Measurements from ENCODE around the gene GPSM1. TPM values are rescaled to one million over a fixed set of nuclear protein-coding genes. Genes with fewer than 3 reads are reported as not detected.

The GPSM1 gene
- polyA plus RNA-seq, 1 of the 3 experiments (the other 2 are of a cell fraction), result 26.7 TPM

DNA sequence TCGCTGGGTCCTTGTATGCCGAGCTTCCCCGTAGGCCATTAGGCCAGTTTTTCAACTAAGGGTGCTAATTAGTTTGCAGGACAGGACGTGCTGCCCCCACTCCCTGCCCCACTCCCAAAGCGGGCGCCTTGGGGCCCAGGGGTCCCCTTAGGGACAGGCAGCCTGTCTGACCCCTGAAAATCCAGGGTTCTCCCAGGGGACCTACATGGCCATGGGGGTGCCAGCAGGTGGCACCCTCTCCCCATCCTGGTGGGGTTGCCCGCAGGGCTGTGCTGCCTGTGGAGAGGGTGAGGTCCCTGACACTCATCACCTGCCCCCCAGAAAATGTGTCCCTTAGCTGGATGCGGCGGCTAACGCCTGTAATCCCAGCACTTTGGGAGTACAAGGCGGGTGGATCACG, 14.9 kb upstream of the GPSM1 start:
- H4K20me1 ChIP-seq (ENCODE audit: insufficient read depth), result no peaks in the 10 kb centered on the region
- 55% methylated on average over 10 of the region's 12 CpGs for WGBS (ENCODE audit: low lambda C conversion rate)
- H3K4me2 ChIP-seq, result no peak overlapping the region
- no peaks in the 10 kb centered on the region for H3K27me3 ChIP-seq (ENCODE audit: insufficient read depth)
- ChIA-PET CTCF (interaction anchor here (0.6 to 4.9 kb wide), 39 partner anchors 9 to 319 kb away, joined by 3 to 91 read pairs (median 4); partner anchors contain the start of genes CARD9, DNLZ, GPSM1 and SNAPC4), POLR2A (interaction anchor here (0.9 kb wide), 1 partner anchor 51 kb away, joined by 4 read pairs; the partner anchor contains the start of gene DNLZ)
- H3F3A ChIP-seq (replicated peaks; ENCODE audit: insufficient read depth), result peaks cover 5% of the 10 kb centered on the region
- H3K9me2 ChIP-seq, result no peaks in the 10 kb centered on the region
- H3K4me3 ChIP-seq (ENCODE audit: low read depth in 2 of 2, low read length in 1 of 2), result no peak overlapping the region
- H3K9ac ChIP-seq, result no peak overlapping the region
- peaks cover 4% of the 10 kb centered on the region; the same call in 1 of the 2 replicates for H3K9me3 ChIP-seq
- H3K4me1 ChIP-seq (ENCODE audit: control insufficient read depth in 1 of 2, insufficient read depth in 2 of 2, low read depth in 1 of 2, low read length in 1 of 2), result no peaks in the 10 kb centered on the region; a peak in 1 of 4 replicates
- no peak overlapping the region for H3K27ac ChIP-seq (ENCODE audit: low read depth in 2 of 2, low read length in 1 of 2)
- no peaks in the 10 kb centered on the region for H3K36me3 ChIP-seq (replicated peaks in 1 of 2; ENCODE audit: control insufficient read depth in 1 of 2, insufficient read depth in 2 of 2, low read length in 1 of 2)
- peak; percentile 78 for TF ChIP-seq SMC3 (IDR thresholded peaks at IDR 0.05; ENCODE audit: low read depth, low read length)
- TF ChIP-seq RAD21 (IDR thresholded peaks at IDR 0.05; ENCODE audit: low read length), result peak; percentile 85
- TF ChIP-seq, protein P1, sequence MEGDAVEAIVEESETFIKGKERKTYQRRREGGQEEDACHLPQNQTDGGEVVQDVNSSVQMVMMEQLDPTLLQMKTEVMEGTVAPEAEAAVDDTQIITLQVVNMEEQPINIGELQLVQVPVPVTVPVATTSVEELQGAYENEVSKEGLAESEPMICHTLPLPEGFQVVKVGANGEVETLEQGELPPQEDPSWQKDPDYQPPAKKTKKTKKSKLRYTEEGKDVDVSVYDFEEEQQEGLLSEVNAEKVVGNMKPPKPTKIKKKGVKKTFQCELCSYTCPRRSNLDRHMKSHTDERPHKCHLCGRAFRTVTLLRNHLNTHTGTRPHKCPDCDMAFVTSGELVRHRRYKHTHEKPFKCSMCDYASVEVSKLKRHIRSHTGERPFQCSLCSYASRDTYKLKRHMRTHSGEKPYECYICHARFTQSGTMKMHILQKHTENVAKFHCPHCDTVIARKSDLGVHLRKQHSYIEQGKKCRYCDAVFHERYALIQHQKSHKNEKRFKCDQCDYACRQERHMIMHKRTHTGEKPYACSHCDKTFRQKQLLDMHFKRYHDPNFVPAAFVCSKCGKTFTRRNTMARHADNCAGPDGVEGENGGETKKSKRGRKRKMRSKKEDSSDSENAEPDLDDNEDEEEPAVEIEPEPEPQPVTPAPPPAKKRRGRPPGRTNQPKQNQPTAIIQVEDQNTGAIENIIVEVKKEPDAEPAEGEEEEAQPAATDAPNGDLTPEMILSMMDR (IDR thresholded peaks at IDR 0.05), result peak; percentile 68
- no peak for TF ChIP-seq GATA2 (CRISPR knock-in tag; IDR thresholded peaks at IDR 0.05)
- DNase-seq, result peak; percentile 92
- H2AFZ ChIP-seq (ENCODE audit: low read depth), result no peak overlapping the region
- no peaks in the 10 kb centered on the region for H3K79me2 ChIP-seq (ENCODE audit: insufficient read depth)

DNA sequence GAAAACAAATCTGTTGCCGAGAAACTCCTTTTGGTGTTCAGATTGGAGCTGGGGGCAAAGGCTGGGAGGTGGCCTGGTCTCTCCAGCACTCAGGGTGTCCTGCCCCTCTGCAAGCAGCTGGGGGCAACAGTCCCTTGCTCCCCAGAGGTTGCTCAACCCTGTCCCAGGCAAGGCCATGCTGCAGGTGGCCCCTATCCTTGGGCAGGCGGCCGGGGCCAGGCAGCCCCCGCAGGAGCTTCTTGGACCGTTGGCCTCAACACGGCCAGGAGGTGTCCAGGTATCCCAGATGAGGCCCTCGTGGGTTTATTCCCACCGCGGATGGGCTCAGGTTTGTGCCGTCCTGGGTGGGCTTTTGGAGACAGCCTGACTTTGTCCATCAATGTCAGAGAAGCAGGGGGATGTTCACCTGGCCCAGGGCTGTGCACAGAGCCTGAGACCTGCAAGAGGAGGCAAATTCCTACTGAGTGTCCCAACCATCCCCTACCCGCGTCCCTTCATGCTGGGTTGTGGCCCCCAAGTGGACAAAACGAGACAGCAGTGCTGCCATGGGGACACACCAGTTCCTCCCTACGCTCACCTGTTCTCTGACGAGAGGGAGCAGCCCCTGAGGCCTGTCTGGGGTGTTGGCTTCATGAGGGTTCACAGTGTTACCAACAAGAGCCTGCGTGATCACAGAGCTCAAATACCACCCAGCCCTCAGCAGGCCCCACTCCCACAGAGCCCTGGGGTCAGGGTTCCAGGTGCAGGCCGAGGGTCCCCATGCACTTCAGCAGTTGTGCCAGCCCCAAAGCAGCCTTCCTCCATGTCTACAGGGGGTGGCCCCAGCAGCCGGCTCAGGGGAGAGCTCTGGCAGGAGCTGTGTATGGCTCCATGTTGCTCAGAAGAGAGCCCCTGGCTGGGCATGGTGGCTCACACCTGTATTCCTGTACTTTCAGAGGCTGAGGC, 14.0 kb upstream of the GPSM1 start:
- no peaks in the 10 kb centered on the region for H3K36me3 ChIP-seq (replicated peaks in 1 of 2; ENCODE audit: control insufficient read depth in 1 of 2, insufficient read depth in 2 of 2, low read length in 1 of 2)
- H3K79me2 ChIP-seq (ENCODE audit: insufficient read depth), result no peaks in the 10 kb centered on the region
- H3F3A ChIP-seq (replicated peaks; ENCODE audit: insufficient read depth), result peaks cover 1% of the 10 kb centered on the region
- WGBS (ENCODE audit: low lambda C conversion rate), result 75% methylated on average over 11 of the region's 18 CpGs
- H3K27ac ChIP-seq (ENCODE audit: low read depth in 2 of 2, low read length in 1 of 2), result no peak overlapping the region
- no peaks in the 10 kb centered on the region for H4K20me1 ChIP-seq (ENCODE audit: insufficient read depth)
- POLR2A ChIA-PET, result no interaction called here
- H3K9me2 ChIP-seq, result no peaks in the 10 kb centered on the region
- DNase-seq, result no peak
- H3K27me3 ChIP-seq (ENCODE audit: insufficient read depth), result no peaks in the 10 kb centered on the region
- CTCF ChIA-PET, result interaction anchor here (0.6 to 4.9 kb wide), 35 partner anchors 8 to 799 kb away, joined by 3 to 91 read pairs (median 4); partner anchors contain the start of genes CARD9, DNLZ, GPSM1 and SNAPC4
- no peaks in the 10 kb centered on the region; a peak in 1 of 4 replicates for H3K4me1 ChIP-seq (ENCODE audit: control insufficient read depth in 1 of 2, insufficient read depth in 2 of 2, low read depth in 1 of 2, low read length in 1 of 2)
- peak; percentile 22; the same call in 1 of the 2 replicates for TF ChIP-seq RAD21 (IDR thresholded peaks at IDR 0.05; ENCODE audit: low read length)
- TF ChIP-seq RXRA (IDR thresholded peaks at IDR 0.05; ENCODE audit: borderline replicate concordance, low read depth), result no peak
- no peak overlapping the region for H3K9ac ChIP-seq
- H3K4me3 ChIP-seq (ENCODE audit: low read depth in 2 of 2, low read length in 1 of 2), result no peak overlapping the region
- no peak overlapping the region for H3K4me2 ChIP-seq
- H3K9me3 ChIP-seq, result peaks cover 4% of the 10 kb centered on the region; the same call in 1 of the 2 replicates
- no peak overlapping the region for H2AFZ ChIP-seq (ENCODE audit: low read depth)

DNA sequence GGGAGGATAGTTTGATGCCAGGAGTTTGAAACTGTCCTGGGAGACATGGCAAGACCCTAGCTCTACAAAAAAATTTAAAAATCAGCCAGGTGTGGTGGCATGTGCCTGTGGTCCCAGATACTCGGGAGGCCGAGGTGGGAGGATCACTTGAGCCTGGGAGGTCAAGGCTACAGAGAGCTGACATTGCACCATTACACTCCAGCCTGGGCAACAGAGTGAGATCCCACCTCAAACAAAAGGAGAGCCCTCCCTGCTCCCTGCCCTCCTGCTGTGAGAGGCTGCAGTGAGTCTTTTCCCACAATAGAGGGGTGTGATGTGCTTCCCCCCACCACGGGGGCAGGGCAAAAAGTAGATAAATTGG, 13.3 kb upstream of the GPSM1 start:
- TF ChIP-seq, protein P2, sequence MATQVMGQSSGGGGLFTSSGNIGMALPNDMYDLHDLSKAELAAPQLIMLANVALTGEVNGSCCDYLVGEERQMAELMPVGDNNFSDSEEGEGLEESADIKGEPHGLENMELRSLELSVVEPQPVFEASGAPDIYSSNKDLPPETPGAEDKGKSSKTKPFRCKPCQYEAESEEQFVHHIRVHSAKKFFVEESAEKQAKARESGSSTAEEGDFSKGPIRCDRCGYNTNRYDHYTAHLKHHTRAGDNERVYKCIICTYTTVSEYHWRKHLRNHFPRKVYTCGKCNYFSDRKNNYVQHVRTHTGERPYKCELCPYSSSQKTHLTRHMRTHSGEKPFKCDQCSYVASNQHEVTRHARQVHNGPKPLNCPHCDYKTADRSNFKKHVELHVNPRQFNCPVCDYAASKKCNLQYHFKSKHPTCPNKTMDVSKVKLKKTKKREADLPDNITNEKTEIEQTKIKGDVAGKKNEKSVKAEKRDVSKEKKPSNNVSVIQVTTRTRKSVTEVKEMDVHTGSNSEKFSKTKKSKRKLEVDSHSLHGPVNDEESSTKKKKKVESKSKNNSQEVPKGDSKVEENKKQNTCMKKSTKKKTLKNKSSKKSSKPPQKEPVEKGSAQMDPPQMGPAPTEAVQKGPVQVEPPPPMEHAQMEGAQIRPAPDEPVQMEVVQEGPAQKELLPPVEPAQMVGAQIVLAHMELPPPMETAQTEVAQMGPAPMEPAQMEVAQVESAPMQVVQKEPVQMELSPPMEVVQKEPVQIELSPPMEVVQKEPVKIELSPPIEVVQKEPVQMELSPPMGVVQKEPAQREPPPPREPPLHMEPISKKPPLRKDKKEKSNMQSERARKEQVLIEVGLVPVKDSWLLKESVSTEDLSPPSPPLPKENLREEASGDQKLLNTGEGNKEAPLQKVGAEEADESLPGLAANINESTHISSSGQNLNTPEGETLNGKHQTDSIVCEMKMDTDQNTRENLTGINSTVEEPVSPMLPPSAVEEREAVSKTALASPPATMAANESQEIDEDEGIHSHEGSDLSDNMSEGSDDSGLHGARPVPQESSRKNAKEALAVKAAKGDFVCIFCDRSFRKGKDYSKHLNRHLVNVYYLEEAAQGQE (IDR thresholded peaks at IDR 0.05; ENCODE audit: low read depth, low read length), result no peak
- TF ChIP-seq RCOR1 (IDR thresholded peaks at IDR 0.05; ENCODE audit: low read length) (no peak), RFX5 (IDR thresholded peaks at IDR 0.05; ENCODE audit: low read length) (no peak), EP300 (IDR thresholded peaks at IDR 0.05; ENCODE audit: borderline replicate concordance in 1 of 2, low read depth in 1 of 2, low read length in 1 of 2) (no peak)
- no peak overlapping the region for H3K9ac ChIP-seq
- H3F3A ChIP-seq (replicated peaks; ENCODE audit: insufficient read depth), result no peaks in the 10 kb centered on the region
- 60% methylated on average over 3 of the region's 3 CpGs for WGBS (ENCODE audit: low lambda C conversion rate)
- H2AFZ ChIP-seq (ENCODE audit: low read depth), result no peak overlapping the region
- no peak overlapping the region for H3K4me3 ChIP-seq (ENCODE audit: low read depth in 2 of 2, low read length in 1 of 2)
- no peaks in the 10 kb centered on the region for H4K20me1 ChIP-seq (ENCODE audit: insufficient read depth)
- POLR2A ChIA-PET, result no interaction called here
- no peaks in the 10 kb centered on the region for H3K9me2 ChIP-seq
- no peak overlapping the region for H3K4me2 ChIP-seq
- CTCF ChIA-PET, result interaction anchor here (1.2 to 4.9 kb wide), 8 partner anchors 8 to 85 kb away, joined by 3 to 91 read pairs (median 19); partner anchors contain the start of genes CARD9, DNLZ and SNAPC4
- no peak for DNase-seq
- H3K27ac ChIP-seq (ENCODE audit: low read depth in 2 of 2, low read length in 1 of 2), result no peak overlapping the region
- H3K4me1 ChIP-seq (ENCODE audit: control insufficient read depth in 1 of 2, insufficient read depth in 2 of 2, low read depth in 1 of 2, low read length in 1 of 2), result no peaks in the 10 kb centered on the region; a peak in 1 of 4 replicates
- H3K36me3 ChIP-seq (replicated peaks in 1 of 2; ENCODE audit: control insufficient read depth in 1 of 2, insufficient read depth in 2 of 2, low read length in 1 of 2), result no peaks in the 10 kb centered on the region
- no peaks in the 10 kb centered on the region for H3K79me2 ChIP-seq (ENCODE audit: insufficient read depth)
- H3K9me3 ChIP-seq, result peaks cover 4% of the 10 kb centered on the region; the same call in 1 of the 2 replicates
- no peaks in the 10 kb centered on the region for H3K27me3 ChIP-seq (ENCODE audit: insufficient read depth)

Data from SK-N-SH (cell line).